ENCODE results near the gene HABP2. TPM values are rescaled to one million over a fixed set of nuclear protein-coding genes. Genes with fewer than 3 reads are reported as not detected.

Gene HABP2
- polyA plus RNA-seq, 1 of the 3 experiments (the other 2 are of a cell fraction) = not detected

DNA sequence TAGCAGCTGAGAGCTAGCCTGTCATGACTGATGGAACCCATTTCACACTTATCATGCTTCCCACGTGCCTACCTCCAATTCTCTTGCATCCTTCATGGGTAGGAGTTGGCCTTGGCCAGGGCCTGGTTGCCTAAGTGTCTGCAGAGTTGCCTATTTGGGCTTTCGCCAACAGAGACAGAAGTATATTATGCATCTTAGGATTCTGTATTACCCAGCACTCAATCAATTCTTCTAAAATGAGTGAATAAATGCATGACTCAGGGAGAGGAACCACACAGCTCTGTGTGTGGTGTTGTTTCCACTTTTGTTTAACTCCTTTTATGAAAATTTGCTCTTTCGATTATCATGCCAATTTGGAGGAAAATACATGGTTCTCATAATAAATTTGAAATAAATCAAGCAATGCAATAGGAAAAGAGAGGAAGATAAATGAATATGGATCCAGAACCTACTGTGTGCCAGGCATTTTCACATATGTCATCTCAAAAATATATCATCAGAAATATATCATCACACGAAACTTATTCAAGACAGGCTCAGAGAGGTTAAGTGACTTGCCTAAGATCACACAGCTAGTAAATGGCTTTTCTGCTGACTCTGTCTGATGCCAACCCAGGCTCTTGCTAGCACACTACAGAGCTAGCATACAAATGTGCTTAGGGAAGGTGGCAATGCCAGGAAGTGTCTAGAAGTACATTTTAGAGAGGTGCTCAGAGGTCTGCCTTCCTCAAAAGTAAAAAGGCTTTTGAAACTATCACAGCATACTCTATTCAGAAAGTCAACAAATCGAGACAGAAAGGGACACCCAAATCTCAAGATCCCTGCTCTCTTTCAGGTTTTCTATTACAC is 9.5 kb upstream of the HABP2 start:
- Histone ChIP-seq H3K4me2 (no peak overlapping the region), H4K20me1 (ENCODE audit: insufficient read depth) (no peaks in the 10 kb centered on the region), H2AFZ (ENCODE audit: low read depth) (no peak overlapping the region), H3K9me3 (no peaks in the 10 kb centered on the region), H3K9ac (no peak overlapping the region), H3K9me2 (no peaks in the 10 kb centered on the region), H3K36me3 (replicated peaks in 1 of 2; ENCODE audit: control insufficient read depth in 1 of 2, insufficient read depth in 2 of 2, low read length in 1 of 2) (no peaks in the 10 kb centered on the region), H3K27me3 (ENCODE audit: insufficient read depth) (no peaks in the 10 kb centered on the region), H3K79me2 (ENCODE audit: insufficient read depth) (no peaks in the 10 kb centered on the region), H3K4me3 (ENCODE audit: low read depth in 2 of 2, low read length in 1 of 2) (no peak overlapping the region), H3F3A (replicated peaks; ENCODE audit: insufficient read depth) (no peaks in the 10 kb centered on the region), H3K27ac (ENCODE audit: low read depth in 2 of 2, low read length in 1 of 2) (no peak overlapping the region), H3K4me1 (ENCODE audit: control insufficient read depth in 1 of 2, insufficient read depth in 2 of 2, low read depth in 1 of 2, low read length in 1 of 2) (peaks cover 0 to 14% of the 10 kb centered on the region in 2 experiments; a peak in 2 of 4 replicates)
- TF ChIP-seq, protein P1, sequence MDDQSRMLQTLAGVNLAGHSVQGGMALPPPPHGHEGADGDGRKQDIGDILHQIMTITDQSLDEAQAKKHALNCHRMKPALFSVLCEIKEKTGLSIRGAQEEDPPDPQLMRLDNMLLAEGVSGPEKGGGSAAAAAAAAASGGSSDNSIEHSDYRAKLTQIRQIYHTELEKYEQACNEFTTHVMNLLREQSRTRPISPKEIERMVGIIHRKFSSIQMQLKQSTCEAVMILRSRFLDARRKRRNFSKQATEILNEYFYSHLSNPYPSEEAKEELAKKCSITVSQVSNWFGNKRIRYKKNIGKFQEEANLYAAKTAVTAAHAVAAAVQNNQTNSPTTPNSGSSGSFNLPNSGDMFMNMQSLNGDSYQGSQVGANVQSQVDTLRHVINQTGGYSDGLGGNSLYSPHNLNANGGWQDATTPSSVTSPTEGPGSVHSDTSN (IDR thresholded peaks at IDR 0.05) = no peak
- ChIA-PET CTCF (interaction anchor here (0.9 to 5.0 kb wide), 3 partner anchors 20 to 1068 kb away, joined by 3 to 28 read pairs (median 3); no protein-coding TSS in a partner anchor), POLR2A (no interaction called here)
- DNase-seq = no peak
- WGBS (ENCODE audit: low lambda C conversion rate) = 53% methylated on average over 5 of the region's 5 CpGs

- Histone ChIP-seq H2AFZ (ENCODE audit: low read depth) (no peak overlapping the region), H3K4me1 (ENCODE audit: control insufficient read depth in 1 of 2, insufficient read depth in 2 of 2, low read depth in 1 of 2, low read length in 1 of 2) (peaks cover 0 to 10% of the 10 kb centered on the region in 2 experiments; a peak in 2 of 4 replicates), H3K9me2 (no peaks in the 10 kb centered on the region), H3K4me3 (ENCODE audit: low read depth in 2 of 2, low read length in 1 of 2) (no peak overlapping the region), H3K36me3 (replicated peaks in 1 of 2; ENCODE audit: control insufficient read depth in 1 of 2, insufficient read depth in 2 of 2, low read length in 1 of 2) (no peaks in the 10 kb centered on the region), H3K79me2 (ENCODE audit: insufficient read depth) (no peaks in the 10 kb centered on the region), H3K9me3 (no peaks in the 10 kb centered on the region), H3K9ac (no peak overlapping the region), H4K20me1 (ENCODE audit: insufficient read depth) (no peaks in the 10 kb centered on the region), H3F3A (replicated peaks; ENCODE audit: insufficient read depth) (no peaks in the 10 kb centered on the region), H3K27me3 (ENCODE audit: insufficient read depth) (no peaks in the 10 kb centered on the region), H3K4me2 (no peak overlapping the region), H3K27ac (ENCODE audit: low read depth in 2 of 2, low read length in 1 of 2) (no peak overlapping the region)
- WGBS (ENCODE audit: low lambda C conversion rate) = 100% methylated on average over 1 of the region's 1 CpG
- CTCF ChIA-PET = interaction anchor here (0.9 to 5.0 kb wide), 5 partner anchors 10 to 1069 kb away, joined by 3 to 28 read pairs (median 3); no protein-coding TSS in a partner anchor
- POLR2A ChIA-PET = no interaction called here
- TF ChIP-seq, protein P2, sequence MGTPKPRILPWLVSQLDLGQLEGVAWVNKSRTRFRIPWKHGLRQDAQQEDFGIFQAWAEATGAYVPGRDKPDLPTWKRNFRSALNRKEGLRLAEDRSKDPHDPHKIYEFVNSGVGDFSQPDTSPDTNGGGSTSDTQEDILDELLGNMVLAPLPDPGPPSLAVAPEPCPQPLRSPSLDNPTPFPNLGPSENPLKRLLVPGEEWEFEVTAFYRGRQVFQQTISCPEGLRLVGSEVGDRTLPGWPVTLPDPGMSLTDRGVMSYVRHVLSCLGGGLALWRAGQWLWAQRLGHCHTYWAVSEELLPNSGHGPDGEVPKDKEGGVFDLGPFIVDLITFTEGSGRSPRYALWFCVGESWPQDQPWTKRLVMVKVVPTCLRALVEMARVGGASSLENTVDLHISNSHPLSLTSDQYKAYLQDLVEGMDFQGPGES (IDR thresholded peaks at IDR 0.05; ENCODE audit: low read depth, low read length) = no peak
- TF ChIP-seq RCOR1 (IDR thresholded peaks at IDR 0.05; ENCODE audit: low read length) = no peak
- TF ChIP-seq NFIC (IDR thresholded peaks at IDR 0.05; ENCODE audit: borderline replicate concordance) = no peak
- no peak for TF ChIP-seq RXRA (IDR thresholded peaks at IDR 0.05; ENCODE audit: borderline replicate concordance, low read depth)
- no peak for TF ChIP-seq TAF1 (IDR thresholded peaks at IDR 0.05; ENCODE audit: borderline replicate concordance, low read depth, low read length)
- DNase-seq = no peak
Observed at GRCh38 chr10:113544392-113544791, 8.5 kb upstream of the HABP2 start.

- no peak for DNase-seq
- peaks cover 0 to 3% of the 10 kb centered on the region in 2 experiments; a peak in 2 of 4 replicates for H3K4me1 ChIP-seq (ENCODE audit: control insufficient read depth in 1 of 2, insufficient read depth in 2 of 2, low read depth in 1 of 2, low read length in 1 of 2)
- no peaks in the 10 kb centered on the region for H3K9me2 ChIP-seq
- WGBS (ENCODE audit: low lambda C conversion rate) = 95% methylated on average over 2 of the region's 2 CpGs
- TF ChIP-seq EP300 (IDR thresholded peaks at IDR 0.05; ENCODE audit: borderline replicate concordance in 1 of 2, low read depth in 1 of 2, low read length in 1 of 2) = no peak
- TF ChIP-seq MXI1 (IDR thresholded peaks at IDR 0.05; ENCODE audit: low read depth, low read length) = no peak
- TF ChIP-seq, protein P3, sequence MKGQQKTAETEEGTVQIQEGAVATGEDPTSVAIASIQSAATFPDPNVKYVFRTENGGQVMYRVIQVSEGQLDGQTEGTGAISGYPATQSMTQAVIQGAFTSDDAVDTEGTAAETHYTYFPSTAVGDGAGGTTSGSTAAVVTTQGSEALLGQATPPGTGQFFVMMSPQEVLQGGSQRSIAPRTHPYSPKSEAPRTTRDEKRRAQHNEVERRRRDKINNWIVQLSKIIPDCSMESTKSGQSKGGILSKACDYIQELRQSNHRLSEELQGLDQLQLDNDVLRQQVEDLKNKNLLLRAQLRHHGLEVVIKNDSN (IDR thresholded peaks at IDR 0.05; ENCODE audit: borderline replicate concordance, low read depth) = no peak
- no peak for TF ChIP-seq JUND (IDR thresholded peaks at IDR 0.05)
- no peak for TF ChIP-seq YY1 (IDR thresholded peaks at IDR 0.05; ENCODE audit: low read depth)
- TF ChIP-seq, protein P4, sequence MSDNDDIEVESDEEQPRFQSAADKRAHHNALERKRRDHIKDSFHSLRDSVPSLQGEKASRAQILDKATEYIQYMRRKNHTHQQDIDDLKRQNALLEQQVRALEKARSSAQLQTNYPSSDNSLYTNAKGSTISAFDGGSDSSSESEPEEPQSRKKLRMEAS (IDR thresholded peaks at IDR 0.05; ENCODE audit: low read depth) = no peak
- TF ChIP-seq FOSL2 (IDR thresholded peaks at IDR 0.05; ENCODE audit: borderline replicate concordance, low read depth) = no peak
- no peak for TF ChIP-seq TAF1 (IDR thresholded peaks at IDR 0.05; ENCODE audit: borderline replicate concordance, low read depth, low read length)
- no peak for TF ChIP-seq TEAD4 (IDR thresholded peaks at IDR 0.05; ENCODE audit: borderline replicate concordance, insufficient read depth)
- no peak for TF ChIP-seq FOXJ3 (CRISPR knock-in tag; IDR thresholded peaks at IDR 0.05)
- H3K9me3 ChIP-seq = no peaks in the 10 kb centered on the region
- no peak overlapping the region for H3K9ac ChIP-seq
- ChIA-PET CTCF (interaction anchor here (1.5 kb wide), 1 partner anchor 26 kb away, joined by 4 read pairs; no protein-coding TSS in a partner anchor), POLR2A (no interaction called here)
- H3F3A ChIP-seq (replicated peaks; ENCODE audit: insufficient read depth) = no peaks in the 10 kb centered on the region
- H3K4me2 ChIP-seq = no peak overlapping the region
- H4K20me1 ChIP-seq (ENCODE audit: insufficient read depth) = no peaks in the 10 kb centered on the region
- H2AFZ ChIP-seq (ENCODE audit: low read depth) = no peak overlapping the region
- no peak overlapping the region for H3K4me3 ChIP-seq (ENCODE audit: low read depth in 2 of 2, low read length in 1 of 2)
- no peak overlapping the region for H3K27ac ChIP-seq (ENCODE audit: low read depth in 2 of 2, low read length in 1 of 2)
- no peaks in the 10 kb centered on the region for H3K36me3 ChIP-seq (replicated peaks in 1 of 2; ENCODE audit: control insufficient read depth in 1 of 2, insufficient read depth in 2 of 2, low read length in 1 of 2)
- no peaks in the 10 kb centered on the region for H3K79me2 ChIP-seq (ENCODE audit: insufficient read depth)
- no peaks in the 10 kb centered on the region for H3K27me3 ChIP-seq (ENCODE audit: insufficient read depth)
Observed at GRCh38 chr10:113547426-113547825, 5.4 kb upstream of the HABP2 start.

Measured in SK-N-SH (cell line).